ENCODE measurements around the gene SDR39U1.
A peak's percentile ranks its signal among the peaks of the same experiment; 100 is the strongest.

SDR39U1 gene

GRCh38 chr14:24432259-24433131, 10.1 kb downstream of the SDR39U1 start:
- no peak overlapping the region for H2AFZ ChIP-seq (ENCODE audit: low read length)
- no peak overlapping the region for H3K4me3 ChIP-seq (ENCODE audit: low read length)
- peak overlapping the region; percentile 92; the same call in 1 of the 2 replicates for H3K4me2 ChIP-seq (ENCODE audit: low read depth, low read length)

GRCh38 chr14:24431569-24432258, 10.9 kb downstream of the SDR39U1 start:
- Histone ChIP-seq H4K20me1 (ENCODE audit: insufficient read depth, low read length) (no peaks in the 10 kb centered on the region), H3K27ac (ENCODE audit: low read length) (peak overlapping the region; percentile 90), H3K9me3 (replicated peaks; ENCODE audit: insufficient read depth, low read length) (no peaks in the 10 kb centered on the region), H3F3A (ENCODE audit: insufficient read depth, low read length) (peaks cover 14% of the 10 kb centered on the region), H3K4me3 (ENCODE audit: low read length) (peak overlapping the region; percentile 75), H3K4me2 (ENCODE audit: low read depth, low read length) (peak overlapping the region; percentile 92), H3K4me1 (ENCODE audit: low read length) (peaks cover 10% of the 10 kb centered on the region; the same call in 1 of the 2 replicates), H3K9ac (ENCODE audit: low read length) (peak overlapping the region; percentile 94), H3K79me2 (ENCODE audit: low read length) (peaks cover 23% of the 10 kb centered on the region), H3K36me3 (replicated peaks; ENCODE audit: insufficient read depth, low read length) (no peaks in the 10 kb centered on the region), H3K9me2 (replicated peaks; ENCODE audit: insufficient read depth, low read length) (no peaks in the 10 kb centered on the region), H2AFZ (ENCODE audit: low read length) (no peak overlapping the region), H3K27me3 (replicated peaks; ENCODE audit: insufficient read depth, low read length) (no peaks in the 10 kb centered on the region)
- TF ChIP-seq CTCF (IDR thresholded peaks at IDR 0.05; ENCODE audit: low read length), result peak; percentile 82
- TF ChIP-seq EZH2 (optimal IDR thresholded peaks at IDR 0.05; ENCODE audit: low read depth, low read length), result no peak
- peak; percentile 86 for DNase-seq

More at GRCh38 chr14:24432259-24433131, 10.1 kb downstream of the SDR39U1 start:
- no peak overlapping the region; the same call in 1 of the 2 replicates for H3K9ac ChIP-seq (ENCODE audit: low read length)
- no peak overlapping the region for H3K27ac ChIP-seq (ENCODE audit: low read length)
- peaks cover 23% of the 10 kb centered on the region for H3K79me2 ChIP-seq (ENCODE audit: low read length)
- no peaks in the 10 kb centered on the region for H3K9me2 ChIP-seq (replicated peaks; ENCODE audit: insufficient read depth, low read length)
- H4K20me1 ChIP-seq (ENCODE audit: insufficient read depth, low read length), result no peaks in the 10 kb centered on the region
- no peaks in the 10 kb centered on the region for H3K27me3 ChIP-seq (replicated peaks; ENCODE audit: insufficient read depth, low read length)
- H3K4me1 ChIP-seq (ENCODE audit: low read length), result peaks cover 10% of the 10 kb centered on the region; the same call in 1 of the 2 replicates
- no peaks in the 10 kb centered on the region for H3K36me3 ChIP-seq (replicated peaks; ENCODE audit: insufficient read depth, low read length)
- H3K9me3 ChIP-seq (replicated peaks; ENCODE audit: insufficient read depth, low read length), result no peaks in the 10 kb centered on the region
- H3F3A ChIP-seq (ENCODE audit: insufficient read depth, low read length), result peaks cover 14% of the 10 kb centered on the region
- TF ChIP-seq CTCF (IDR thresholded peaks at IDR 0.05; ENCODE audit: low read length), result no peak
- TF ChIP-seq EZH2phosphoT487 (IDR thresholded peaks at IDR 0.05; ENCODE audit: low read length), result no peak
- no peak for TF ChIP-seq EZH2 (optimal IDR thresholded peaks at IDR 0.05; ENCODE audit: low read depth, low read length)
- no peak for DNase-seq

DNA sequence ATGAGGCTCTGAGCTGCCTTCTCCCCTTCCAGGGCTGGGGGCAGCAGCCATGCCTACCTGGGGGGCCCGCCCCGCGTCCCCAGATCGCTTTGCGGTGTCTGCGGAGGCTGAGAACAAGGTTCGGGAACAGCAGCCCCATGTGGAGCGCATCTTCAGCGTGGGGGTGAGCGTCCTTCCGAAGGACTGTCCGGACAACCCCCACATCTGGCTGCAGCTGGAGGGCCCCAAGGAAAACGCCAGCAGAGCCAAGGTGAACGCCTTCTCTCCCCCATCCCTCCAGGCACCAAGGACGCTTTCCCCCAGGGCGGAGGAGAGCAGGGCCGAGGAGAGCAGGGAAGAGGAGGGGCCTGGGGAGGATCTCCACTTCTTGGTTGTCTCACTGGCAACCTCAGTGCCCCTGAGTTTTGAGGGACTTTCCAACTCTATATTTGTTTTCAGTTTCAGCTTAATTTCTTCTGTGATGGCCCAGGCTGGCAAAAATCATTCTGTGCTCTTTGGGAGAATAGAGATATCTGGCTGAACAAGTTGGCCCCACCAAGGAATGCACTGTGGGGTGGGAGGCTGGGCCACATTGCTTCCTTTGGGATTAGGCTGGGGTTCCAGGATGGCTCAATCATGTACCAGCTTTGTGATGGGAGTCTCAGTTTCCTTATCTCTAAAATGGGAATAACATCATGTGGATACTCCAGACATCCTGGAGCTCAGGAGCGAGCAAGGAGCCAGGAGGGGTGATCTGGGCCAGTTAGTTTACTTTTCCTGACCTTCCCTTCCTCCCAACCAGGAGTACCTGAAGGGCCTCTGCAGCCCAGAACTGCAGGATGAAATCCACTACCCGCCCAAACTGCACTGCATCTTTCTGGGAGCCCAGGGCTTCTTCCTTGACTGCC, 11.7 kb downstream of the SDR39U1 start:
- no peak overlapping the region for H2AFZ ChIP-seq (ENCODE audit: low read length)

More for the DNA sequence above, 11.7 kb downstream of the SDR39U1 start:
- Histone ChIP-seq H3K9me2 (replicated peaks; ENCODE audit: insufficient read depth, low read length) (no peaks in the 10 kb centered on the region), H3K36me3 (replicated peaks; ENCODE audit: insufficient read depth, low read length) (no peaks in the 10 kb centered on the region), H3K4me3 (ENCODE audit: low read length) (peak overlapping the region; percentile 75), H3K4me1 (ENCODE audit: low read length) (peaks cover 7% of the 10 kb centered on the region; the same call in 1 of the 2 replicates), H3K79me2 (ENCODE audit: low read length) (peaks cover 23% of the 10 kb centered on the region), H3K9me3 (replicated peaks; ENCODE audit: insufficient read depth, low read length) (no peaks in the 10 kb centered on the region), H3F3A (ENCODE audit: insufficient read depth, low read length) (peaks cover 14% of the 10 kb centered on the region), H3K9ac (ENCODE audit: low read length) (peak overlapping the region; percentile 94), H3K4me2 (ENCODE audit: low read depth, low read length) (peak overlapping the region; percentile 92), H3K27ac (ENCODE audit: low read length) (peak overlapping the region; percentile 90), H4K20me1 (ENCODE audit: insufficient read depth, low read length) (no peaks in the 10 kb centered on the region), H3K27me3 (replicated peaks; ENCODE audit: insufficient read depth, low read length) (no peaks in the 10 kb centered on the region)
- TF ChIP-seq EZH2phosphoT487 (IDR thresholded peaks at IDR 0.05; ENCODE audit: low read length), result no peak
- no peak for TF ChIP-seq CTCF (IDR thresholded peaks at IDR 0.05; ENCODE audit: low read length)
- no peak for TF ChIP-seq EZH2 (optimal IDR thresholded peaks at IDR 0.05; ENCODE audit: low read depth, low read length)
- DNase-seq, result peak; percentile 75
